H1 (cell line): ENCODE data around the gene ITPK1. TPM values are rescaled to one million over a fixed set of nuclear protein-coding genes. Genes with fewer than 3 reads are reported as not detected.

Source experiments
- CTCF ChIA-PET: fragments of 300-600 bp; sonication (Branson Sonifier 250); formaldehyde crosslinking; loops from one replicate; lab custom pipeline; 2021; ENCODE audit not compliant: partially characterized antibody; lab: Charles Lee
- POLR2A ChIA-PET: fragments of 300-600 bp; sonication (Branson Sonifier 250); formaldehyde crosslinking; loops from one replicate; lab custom pipeline; 2021; ENCODE audit warnings: inconsistent platforms; ENCODE audit not compliant: partially characterized antibody; lab: Charles Lee
- DNase-seq, 2 experiments: peaks; one replicate each; pipeline versions ENCODE4 v3.0.0 to v3.0.0-alpha.2; 2010 to 2022; ENCODE audit warnings: low spot score in 2 of 2, low read depth in 1 of 2, mixed read lengths in 1 of 2
- FAIRE-seq: peaks from 2 replicates; lab custom pipeline; 2011; peaks lifted over from hg19 to GRCh38; lab: Jason Lieb, UNC
- H2AFZ ChIP-seq: 2 replicates; pipeline ENCODE4 v1.8.1; 2012; ENCODE audit warnings: low read length, inconsistent platforms
- H2AK5ac ChIP-seq: 2 replicates; pipeline ENCODE4 v1.6.1; 2013; ENCODE audit warnings: low read depth, low read length
- H2BK120ac ChIP-seq: replicated peaks from 2 replicates; pipeline ENCODE3; 2013; ENCODE audit warnings: low read depth, low read length, inconsistent platforms
- H2BK12ac ChIP-seq: 2 replicates; pipeline ENCODE4 v1.6.1; 2013; ENCODE audit warnings: low read depth, low read length
- H2BK15ac ChIP-seq: 2 replicates; pipeline ENCODE4 v1.6.1; 2013; ENCODE audit warnings: low read length
- H2BK20ac ChIP-seq: 2 replicates; pipeline ENCODE4 v1.6.1; 2013; ENCODE audit warnings: low read length
- H2BK5ac ChIP-seq: 2 replicates; pipeline ENCODE4 v1.6.1; 2013; ENCODE audit warnings: low read depth, low read length
- H3K14ac ChIP-seq: 2 replicates; pipeline ENCODE4 v1.6.1; 2013; ENCODE audit warnings: inconsistent platforms; ENCODE audit not compliant: insufficient read length
- H3K18ac ChIP-seq: 2 replicates; pipeline ENCODE4 v1.6.1; 2013; ENCODE audit warnings: low read length; ENCODE audit errors: extremely low read depth
- H3K23ac ChIP-seq: 2 replicates; pipeline ENCODE4 v1.6.1; 2013; ENCODE audit warnings: inconsistent platforms; ENCODE audit not compliant: insufficient read length
- H3K23me2 ChIP-seq: 2 replicates; pipeline ENCODE4 v1.6.1; 2013; ENCODE audit warnings: low read depth, low read length
- H3K27ac ChIP-seq: 2 replicates; pipeline ENCODE4 v1.6.1; 2011; ENCODE audit warnings: low read depth, low read length, inconsistent platforms
- H3K27me3 ChIP-seq, 4 experiments: replicated peaks in 1 of 4; 1 replicate in 1 of 4; 2 replicates in 3 of 4; pipeline versions ENCODE4 v1.6.1 to v1.8.1; 2011 to 2013; ENCODE audit warnings: low read length in 3 of 4, mild to moderate bottlenecking in 3 of 4, inconsistent platforms in 2 of 4, mixed read lengths in 2 of 4, moderate library complexity in 1 of 4; ENCODE audit not compliant: control insufficient read depth in 3 of 4, insufficient read depth in 3 of 4; ENCODE audit errors: extremely low read depth in 1 of 4
- H3K36me3 ChIP-seq, 4 experiments: 2 replicates each; pipeline versions ENCODE4 v1.6.1 to v1.8.1; 2011 to 2013; ENCODE audit warnings: mild to moderate bottlenecking in 4 of 4, low read length in 3 of 4, moderate library complexity in 2 of 4, control low read depth in 1 of 4, inconsistent platforms in 1 of 4; ENCODE audit not compliant: insufficient read depth in 4 of 4, control insufficient read depth in 2 of 4
- H3K4ac ChIP-seq: replicated peaks from 2 replicates; pipeline ENCODE3; 2013; ENCODE audit warnings: low read length, low read depth, mixed read lengths, inconsistent platforms; ENCODE audit not compliant: insufficient read length
- H3K4me1 ChIP-seq, 4 experiments: replicated peaks in 1 of 4; 1 replicate in 1 of 4; 2 replicates in 3 of 4; pipeline versions ENCODE4 v1.6.1 to v1.8.1; 2011 to 2013; ENCODE audit warnings: low read length in 3 of 4, inconsistent platforms in 2 of 4, mixed read lengths in 1 of 4; ENCODE audit not compliant: insufficient read depth in 4 of 4, control insufficient read depth in 3 of 4
- H3K4me2 ChIP-seq, 2 experiments: 2 replicates each; pipeline versions ENCODE4 v1.6.1 to v1.8.1; 2011 to 2013; ENCODE audit warnings: low read depth in 2 of 2, low read length in 2 of 2, control low read depth in 1 of 2, inconsistent platforms in 1 of 2, mild to moderate bottlenecking in 1 of 2; ENCODE audit not compliant: insufficient read depth in 1 of 2
- H3K4me3 ChIP-seq, 4 experiments: fragments of 200-600, 300-600 bp in 1 of 4; sonication (generic), shearing (Covaris generic), sonication (Bioruptor Twin) in 1 of 4; 2 replicates each; pipeline versions ENCODE4 v1.5.1 to v1.8.1; 2011 to 2016; ENCODE audit warnings: low read length in 4 of 4, low read depth in 3 of 4, control low read depth in 2 of 4, inconsistent platforms in 2 of 4, mild to moderate bottlenecking in 2 of 4, mixed read lengths in 1 of 4, moderate library complexity in 1 of 4; ENCODE audit not compliant: insufficient read depth in 2 of 4; ENCODE audit errors: extremely low read depth in 1 of 4
- H3K56ac ChIP-seq: replicated peaks from 2 replicates; pipeline ENCODE3; 2013; ENCODE audit warnings: low read depth, mild to moderate bottlenecking, mixed read lengths, low read length, inconsistent platforms; ENCODE audit not compliant: insufficient read length
- H3K79me1 ChIP-seq: 2 replicates; pipeline ENCODE4 v1.6.1; 2013; ENCODE audit warnings: low read depth, low read length, control low read depth
- H3K79me2 ChIP-seq, 2 experiments: 2 replicates each; pipeline versions ENCODE4 v1.6.1 to v1.8.1; 2012 to 2013; ENCODE audit warnings: low read length in 2 of 2, mild to moderate bottlenecking in 2 of 2, inconsistent platforms in 1 of 2; ENCODE audit not compliant: insufficient read depth in 2 of 2, control insufficient read depth in 1 of 2
- H3K9ac ChIP-seq, 4 experiments: replicated peaks in 1 of 4; 1 replicate in 1 of 4; 2 replicates in 3 of 4; pipeline versions ENCODE4 v1.6.1 to v1.8.1; 2011 to 2013; ENCODE audit warnings: low read depth in 3 of 4, low read length in 3 of 4, control low read depth in 2 of 4, mild to moderate bottlenecking in 2 of 4, moderate library complexity in 2 of 4, inconsistent platforms in 1 of 4; ENCODE audit errors: extremely low read depth in 1 of 4
- H3K9me3 ChIP-seq, 2 experiments: 2 replicates each; pipeline versions ENCODE4 v1.6.1 to v1.8.1; 2012 to 2013; ENCODE audit warnings: mild to moderate bottlenecking in 2 of 2, moderate library complexity in 2 of 2, control low read depth in 1 of 2, inconsistent platforms in 1 of 2, low read depth in 1 of 2, low read length in 1 of 2, mixed read lengths in 1 of 2; ENCODE audit not compliant: insufficient read depth in 2 of 2
- H4K20me1 ChIP-seq, 2 experiments: replicated peaks in 1 of 2; 2 replicates each; pipeline versions ENCODE3 to v1.8.1; 2011 to 2013; ENCODE audit warnings: inconsistent platforms in 2 of 2, low read length in 2 of 2, mild to moderate bottlenecking in 1 of 2; ENCODE audit not compliant: insufficient read depth in 2 of 2, control insufficient read depth in 1 of 2
- H4K5ac ChIP-seq: 2 replicates; pipeline ENCODE4 v1.6.1; 2013; ENCODE audit warnings: low read length, low read depth, mixed read lengths, inconsistent platforms; ENCODE audit not compliant: insufficient read length
- H4K8ac ChIP-seq: 2 replicates; pipeline ENCODE4 v1.8.0; 2013; ENCODE audit warnings: mild to moderate bottlenecking, moderate library complexity, low read length, inconsistent platforms; ENCODE audit not compliant: insufficient read depth; ENCODE audit errors: extremely low read depth
- H4K91ac ChIP-seq: replicated peaks from 2 replicates; pipeline ENCODE3; 2013; ENCODE audit warnings: low read length, mixed read lengths, inconsistent platforms; ENCODE audit not compliant: insufficient read length
- ATF2 ChIP-seq: IDR thresholded peaks from 2 replicates; pipeline ENCODE4 v1.6.1; 2012; ENCODE audit warnings: low read length, inconsistent platforms
- CHD1 ChIP-seq: IDR thresholded peaks from 2 replicates; pipeline ENCODE4 v1.6.1; 2012; ENCODE audit warnings: low read depth, low read length, improper control_type of control experiment
- KDM5A ChIP-seq: fragments of 200-600 bp; IDR thresholded peaks from 2 replicates; pipeline ENCODE4 v1.7.1; 2012; ENCODE audit warnings: mild to moderate bottlenecking, low read length, inconsistent platforms, mixed read lengths
- MAX ChIP-seq: IDR thresholded peaks from 2 replicates; pipeline ENCODE4 v1.6.1; 2012; ENCODE audit warnings: inconsistent platforms
- RXRA ChIP-seq: IDR thresholded peaks from 2 replicates; pipeline ENCODE4 v1.6.1; 2011; ENCODE audit warnings: low read depth, mild to moderate bottlenecking, low read length, moderate library complexity; ENCODE audit not compliant: insufficient read depth
- SIRT6 ChIP-seq: IDR thresholded peaks from one replicate; pipeline ENCODE4 v1.7.1; 2012; ENCODE audit warnings: low read length, inconsistent platforms
- SP4 ChIP-seq: IDR thresholded peaks from 2 replicates; pipeline ENCODE4 v1.6.1; 2012; ENCODE audit warnings: low read length, inconsistent platforms
- YY1 ChIP-seq: IDR thresholded peaks from 2 replicates; pipeline ENCODE4 v1.6.1; 2011; ENCODE audit warnings: low read depth, mild to moderate bottlenecking, low read length
- WGBS, 2 experiments: shearing (Covaris generic) in 1 of 2; methylation state at CpG; one replicate each; pipeline versions ENCODE4 v1.1.6 to v1.1.7; 2013 to 2015; ENCODE audit warnings: low lambda C conversion rate in 2 of 2, mixed read lengths in 2 of 2, inconsistent platforms in 1 of 2, low coverage in 1 of 2, missing lambda C conversion rate in 1 of 2; ENCODE audit not compliant: insufficient replicate concordance in 2 of 2, insufficient coverage in 1 of 2, insufficient read length in 1 of 2; ENCODE audit errors: extremely low coverage in 1 of 2, missing lambda C conversion rate in 1 of 2; 5-methylcytosine and 5-hydroxymethylcytosine counted together
- polyA plus RNA-seq, 7 experiments: library from polyadenylated mRNA; depleted of rRNA in 3 of 7; stranded (reverse) in 5 of 7; unstranded in 2 of 7; fragments of >200 nt in 5 of 7; fragments of 200-250 nt in 2 of 7; gene quantifications; 1 replicate in 5 of 7; 2 replicates in 1 of 7; 4 replicates in 1 of 7; pipeline versions ENCODE4 v1.2.1 to v1.2.3, GENCODE V29; 2011 to 2013; ENCODE audit warnings: missing spikeins in 2 of 7, mixed read lengths in 2 of 7
- total RNA-seq: library from RNA; stranded (reverse); fragmentation: NEBNext Ultra II Directional; extraction: Animal tissue kit (Norgen Biotek cat#: 25700); gene quantifications from 2 replicates; pipeline ENCODE4 v1.2.1, GENCODE V29; 2021

ITPK1 gene
- total and polyA plus RNA-seq, 2 of the 8 experiments (the other 6 are each of a cell fraction or from before 2014, with no cell fraction given), result 108 to 143 TPM

GRCh38 chr14:92890830-92891588 lies 224.7 kb downstream of the ITPK1 start:
- no peak overlapping the region for H2BK120ac ChIP-seq
- no peak overlapping the region for H2AFZ ChIP-seq
- DNase-seq (no peak), FAIRE-seq (no peak)
- no peak overlapping the region for H3K4me2 ChIP-seq
- H4K91ac ChIP-seq, result no peak overlapping the region
- no peaks in the 10 kb centered on the region; a peak in 3 of 7 replicates for H3K27me3 ChIP-seq
- ChIA-PET CTCF (interaction anchor here (1.8 kb wide), 1 partner anchor 25 kb away, joined by 6 read pairs; no protein-coding TSS in a partner anchor), POLR2A (no interaction called here)
- no peak overlapping the region for H2BK5ac ChIP-seq
- H3K4ac ChIP-seq, result no peak overlapping the region
- no peak overlapping the region for H4K8ac ChIP-seq
- H3K23ac ChIP-seq, result no peak overlapping the region
- no peaks in the 10 kb centered on the region for H3K9me3 ChIP-seq
- no peak overlapping the region for H2BK12ac ChIP-seq
- no peak overlapping the region for H2BK15ac ChIP-seq
- H3K9ac ChIP-seq, result no peak overlapping the region
- no peak overlapping the region for H3K27ac ChIP-seq
- no peak for TF ChIP-seq YY1
- no peak for TF ChIP-seq SP4
- no peak for TF ChIP-seq CHD1
- TF ChIP-seq KDM5A, result no peak
- TF ChIP-seq ATF2, result no peak
- TF ChIP-seq SIRT6, result no peak
- TF ChIP-seq MAX, result no peak
- TF ChIP-seq RXRA, result no peak
- no peaks in the 10 kb centered on the region; a peak in 1 of 7 replicates for H3K4me1 ChIP-seq
- 80 to 87% methylated on average over 1 to 7 of the region's 7 CpGs for WGBS, 2 experiments
- no peaks in the 10 kb centered on the region for H4K20me1 ChIP-seq
- H4K5ac ChIP-seq, result no peak overlapping the region
- H3K79me1 ChIP-seq, result no peaks in the 10 kb centered on the region
- H3K79me2 ChIP-seq, result no peaks in the 10 kb centered on the region
- H2AK5ac ChIP-seq, result no peak overlapping the region
- no peak overlapping the region for H3K18ac ChIP-seq
- H3K36me3 ChIP-seq, result no peaks in the 10 kb centered on the region
- H3K56ac ChIP-seq, result no peak overlapping the region
- no peak overlapping the region for H2BK20ac ChIP-seq
- no peak overlapping the region for H3K14ac ChIP-seq
- H3K4me3 ChIP-seq, result no peak overlapping the region
- peaks cover 5% of the 10 kb centered on the region; the same call in 1 of the 2 replicates for H3K23me2 ChIP-seq
